Measurements from ENCODE around the gene AP2A1.
A peak's percentile ranks its signal among the peaks of the same experiment; 100 is the strongest.

The AP2A1 gene

DNA sequence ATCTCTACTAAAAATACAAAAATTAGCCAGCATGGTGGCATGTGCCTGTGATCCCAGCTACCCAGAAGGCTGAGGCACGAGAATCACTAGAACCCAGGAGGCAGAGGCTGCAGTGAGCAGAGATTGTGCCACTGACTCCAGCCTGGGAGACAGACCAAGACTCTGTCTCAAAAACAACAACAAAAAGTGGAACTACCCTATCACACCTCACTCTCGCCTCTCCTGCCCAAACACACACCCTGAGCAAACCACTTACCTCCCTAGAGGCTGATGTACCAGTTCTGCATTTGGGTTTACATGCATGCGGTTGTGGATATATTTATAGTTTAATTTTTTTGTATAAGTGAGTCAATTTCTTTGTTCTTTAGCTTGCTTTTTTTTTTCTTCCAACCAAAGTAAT is 76.5 kb downstream of the AP2A1 start:
- DNase-seq = no peak

DNA sequence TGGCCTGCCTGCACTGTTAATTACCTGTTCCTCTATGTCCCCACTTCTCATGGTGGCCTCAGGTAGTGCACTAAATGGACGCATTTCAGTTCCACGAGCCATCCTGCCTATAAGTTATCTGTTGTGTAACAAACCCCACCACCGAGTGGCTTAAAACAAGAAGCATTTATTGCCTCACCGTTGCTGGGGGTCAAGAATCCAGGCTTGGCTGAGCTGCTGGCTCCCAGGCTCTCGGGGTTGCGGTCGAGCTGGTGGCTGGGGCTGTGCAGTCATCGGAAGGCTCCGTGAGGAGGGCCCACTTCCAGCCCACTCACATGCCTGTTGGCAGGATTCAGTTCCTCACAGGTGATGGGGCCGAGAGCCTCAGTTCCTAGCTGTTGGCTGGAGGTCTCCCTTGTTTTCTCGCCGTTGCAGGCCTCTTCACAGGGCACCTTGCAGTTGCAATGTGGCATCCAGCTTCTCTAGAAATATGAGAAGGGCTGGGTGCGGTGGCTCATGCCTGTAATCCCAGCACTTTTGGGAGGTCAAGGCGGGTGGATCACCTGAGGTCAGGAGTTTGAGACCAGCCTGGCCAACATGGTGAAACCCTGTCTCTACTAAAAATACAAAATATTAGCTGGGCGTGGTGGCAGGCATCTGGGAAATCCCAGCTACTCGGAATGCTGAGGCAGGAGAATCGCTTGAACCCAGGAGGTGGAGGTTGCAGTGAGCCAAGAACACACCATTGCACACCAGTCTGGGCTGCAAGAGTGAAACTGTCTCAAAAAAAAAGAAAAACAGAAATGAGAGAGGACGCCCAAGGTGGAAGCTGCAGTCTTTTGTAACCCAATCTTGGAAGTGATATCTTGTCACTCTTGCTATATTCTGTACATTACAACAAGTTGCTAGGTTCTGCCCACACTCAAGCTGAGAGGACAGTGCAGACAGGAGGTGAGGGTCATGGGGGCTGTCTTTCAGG is 77.6 kb downstream of the AP2A1 start:
- DNase-seq = no peak

DNA sequence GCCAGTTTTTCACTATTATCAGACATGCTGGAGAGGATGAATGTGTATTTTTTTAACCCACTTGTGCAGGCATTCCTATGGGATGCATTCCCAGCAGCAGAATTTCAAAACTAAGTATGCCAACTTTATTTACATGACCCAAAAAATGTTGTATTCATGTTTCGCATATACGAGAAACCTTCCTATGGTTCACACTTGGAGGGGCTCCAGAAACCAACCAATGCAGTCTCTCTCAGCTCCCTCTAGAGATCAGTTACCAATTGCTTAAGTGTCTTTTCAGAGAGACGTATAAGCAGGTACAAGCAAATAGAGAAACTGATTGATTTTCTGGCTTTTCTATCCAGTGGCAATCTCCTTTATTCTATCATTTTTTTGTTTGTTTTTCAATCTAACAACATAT is 78.6 kb downstream of the AP2A1 start:
- DNase-seq = no peak

DNA sequence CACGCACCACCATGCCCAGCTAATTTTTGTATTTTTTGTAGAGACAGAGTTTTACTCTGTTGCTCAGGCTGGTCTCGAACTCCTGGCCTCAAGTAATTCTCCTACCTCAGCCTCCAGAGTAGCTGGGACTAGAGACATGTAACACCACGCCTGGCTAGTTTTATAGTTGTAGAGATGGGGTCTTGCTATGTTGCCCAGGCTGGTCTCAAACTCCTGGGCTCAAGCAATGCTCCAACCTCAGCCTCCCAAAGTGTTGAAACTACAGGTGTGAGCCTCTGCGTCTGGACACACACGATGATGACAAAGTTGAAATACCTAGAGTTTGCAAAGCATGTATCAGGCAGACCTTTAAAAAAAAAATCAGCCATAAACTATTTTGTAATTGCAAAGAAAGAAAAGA is 79.6 kb downstream of the AP2A1 start:
- no peak for DNase-seq

DNA sequence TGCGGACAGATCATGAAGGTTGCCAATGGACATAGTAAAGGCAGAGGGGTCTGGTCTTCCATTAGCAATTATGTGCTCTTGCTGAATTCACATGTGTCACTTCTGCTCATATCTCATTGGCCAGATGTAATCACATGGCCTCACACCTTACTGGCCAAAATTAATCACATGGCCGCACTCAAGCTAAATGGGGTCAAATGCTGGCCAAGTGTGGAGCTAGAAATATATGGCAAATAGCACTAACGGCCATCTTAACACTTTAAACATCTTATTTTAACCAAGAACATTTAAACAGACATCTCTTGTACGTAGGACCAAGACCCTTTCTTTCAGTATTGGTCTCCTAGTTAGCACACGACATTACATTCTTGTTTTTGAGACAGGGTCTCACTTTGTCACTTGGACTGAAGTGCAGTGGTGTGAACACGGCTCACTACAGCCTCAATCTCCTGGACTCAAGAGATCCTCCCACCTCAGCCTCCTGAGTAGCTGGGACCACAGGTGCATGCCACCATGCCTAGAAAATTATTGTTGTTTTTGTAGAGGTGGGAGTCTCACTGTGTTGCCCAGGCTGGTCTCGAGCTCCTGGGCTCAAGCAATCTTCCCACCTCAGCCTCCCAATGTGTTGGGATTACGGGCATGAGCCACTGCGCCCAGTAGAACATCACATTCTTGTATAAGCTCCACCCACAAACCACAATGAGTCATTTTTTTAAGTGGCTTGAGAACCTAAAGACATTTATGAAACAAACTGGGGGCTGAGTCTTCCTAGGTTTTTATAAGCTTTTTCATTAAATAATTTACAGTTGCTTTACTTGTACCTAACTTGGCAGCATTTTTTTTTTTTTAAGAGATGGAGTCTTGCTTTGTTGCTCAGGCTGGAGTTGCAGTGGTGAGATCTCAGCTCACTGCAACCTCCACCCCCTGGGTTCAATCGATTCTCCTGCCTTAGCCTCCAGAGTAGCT is 81.2 kb downstream of the AP2A1 start:
- peak; percentile 68 for DNase-seq

DNA sequence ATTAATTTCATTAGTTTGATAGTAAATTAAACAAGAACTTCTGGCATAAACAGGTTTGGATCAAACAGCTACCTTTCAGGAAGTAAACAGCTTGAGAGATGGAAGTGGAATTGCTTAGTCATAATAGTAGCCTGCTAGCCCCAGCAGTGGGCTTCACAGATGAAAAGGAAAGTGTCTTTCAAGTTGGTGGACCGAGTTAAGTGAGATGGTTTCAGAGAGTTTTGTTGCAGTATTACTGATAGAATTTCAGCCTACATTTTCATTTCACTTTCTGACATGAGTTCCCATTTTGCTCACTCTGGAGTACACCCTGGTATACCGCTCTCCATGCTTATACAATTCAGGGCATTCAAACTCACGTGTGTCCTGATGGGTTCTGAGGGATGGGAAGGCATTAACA is 82.1 kb downstream of the AP2A1 start:
- no peak for DNase-seq

DNA sequence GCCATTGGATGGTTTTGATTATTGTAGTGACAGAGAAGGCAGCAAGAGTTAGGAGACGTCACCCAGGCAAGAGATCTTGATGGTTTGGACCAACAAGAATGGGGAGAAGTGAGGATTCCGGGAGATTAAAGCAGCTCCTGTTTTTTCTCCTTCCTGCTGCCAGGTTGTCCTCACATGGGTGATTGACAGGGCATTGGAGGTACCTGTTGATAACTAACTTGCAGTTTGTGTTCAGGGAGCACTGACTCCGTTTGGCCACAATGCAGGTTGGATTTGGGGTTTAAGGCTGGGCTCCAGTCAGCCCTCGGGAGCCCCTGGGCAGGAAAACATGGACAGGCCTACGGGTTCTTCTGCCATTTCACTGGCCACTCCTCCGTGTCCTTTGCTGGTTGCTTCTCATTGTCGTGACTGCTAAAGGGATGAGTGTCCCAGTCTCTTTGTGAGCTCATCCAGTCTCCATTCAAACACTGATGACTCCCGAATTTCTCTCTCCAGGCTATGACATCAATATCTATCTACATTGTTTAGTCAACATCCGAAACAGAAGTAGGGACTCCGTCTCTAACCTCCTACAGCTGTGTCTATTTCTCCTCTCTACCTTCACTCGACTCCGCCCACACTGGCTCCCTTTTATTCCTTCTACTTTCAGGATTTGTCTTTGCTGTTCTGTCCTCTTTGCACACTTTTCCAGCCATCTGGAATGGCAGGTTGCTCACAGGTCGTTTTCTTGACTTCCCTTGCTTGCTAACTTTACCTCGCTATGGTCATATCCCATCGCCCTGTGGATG is 82.8 kb downstream of the AP2A1 start:
- no peak for DNase-seq

DNA sequence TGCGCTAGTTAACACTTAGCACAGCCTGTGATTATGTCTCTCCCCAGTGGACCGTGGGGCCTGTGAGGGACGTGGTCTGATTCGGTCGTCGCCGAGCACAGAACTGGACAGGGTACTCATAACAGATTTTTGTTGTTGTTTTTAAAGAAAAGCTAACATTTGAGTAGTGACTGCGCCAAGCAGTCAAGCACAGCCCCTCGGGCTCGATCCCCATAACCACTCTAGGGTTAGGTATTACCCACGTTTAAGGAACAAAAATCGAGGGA is 83.4 kb downstream of the AP2A1 start:
- DNase-seq = no peak

DNA sequence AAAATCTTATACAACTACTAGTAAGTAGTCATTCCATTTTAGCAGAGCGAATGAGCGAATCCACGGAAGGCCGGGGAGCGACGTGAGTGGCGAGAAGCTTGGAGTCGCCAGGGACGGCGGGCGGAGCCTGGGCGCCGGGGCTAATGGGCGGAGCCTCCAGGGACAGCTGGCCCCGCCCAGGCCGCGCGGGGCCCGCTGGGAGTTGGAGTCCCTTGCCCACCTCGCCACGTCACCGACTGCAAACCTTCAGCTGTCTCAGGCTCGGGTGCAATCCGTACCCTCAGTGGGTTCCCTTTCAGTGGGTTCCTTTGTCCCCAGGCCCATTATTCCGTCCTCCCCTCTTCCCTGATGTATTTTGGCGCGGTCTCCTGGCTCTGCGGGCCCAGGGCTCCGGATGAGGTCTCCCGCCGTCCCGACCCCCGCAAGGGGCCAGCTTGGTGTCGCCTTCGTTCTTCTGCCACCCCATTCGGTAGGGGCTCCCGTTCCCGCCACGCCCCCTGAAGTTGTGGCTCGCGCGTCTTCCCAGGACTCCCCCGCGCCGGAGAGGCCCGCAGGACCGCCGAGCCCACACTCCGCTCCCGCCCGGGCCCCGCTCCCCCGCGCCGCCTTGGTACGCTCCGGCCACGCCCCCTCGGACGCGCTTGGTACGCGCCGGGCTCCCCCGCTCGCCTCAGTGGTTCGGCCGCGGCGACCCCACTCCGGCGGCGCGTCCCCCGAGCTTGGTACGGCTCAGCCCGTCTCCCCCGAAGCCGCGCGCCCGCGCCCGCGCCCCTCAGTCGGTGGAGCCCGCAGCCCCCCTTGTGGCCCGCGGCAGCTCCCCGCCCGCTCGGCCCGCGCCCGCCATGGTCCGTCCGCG is 83.9 kb downstream of the AP2A1 start, which contains the start of gene PTOV1:
Gene PTOV1, plus strand, starts transcription at position 673 of the 856 bp plus-strand sequence.
- peak; percentile 58 for DNase-seq

DNA sequence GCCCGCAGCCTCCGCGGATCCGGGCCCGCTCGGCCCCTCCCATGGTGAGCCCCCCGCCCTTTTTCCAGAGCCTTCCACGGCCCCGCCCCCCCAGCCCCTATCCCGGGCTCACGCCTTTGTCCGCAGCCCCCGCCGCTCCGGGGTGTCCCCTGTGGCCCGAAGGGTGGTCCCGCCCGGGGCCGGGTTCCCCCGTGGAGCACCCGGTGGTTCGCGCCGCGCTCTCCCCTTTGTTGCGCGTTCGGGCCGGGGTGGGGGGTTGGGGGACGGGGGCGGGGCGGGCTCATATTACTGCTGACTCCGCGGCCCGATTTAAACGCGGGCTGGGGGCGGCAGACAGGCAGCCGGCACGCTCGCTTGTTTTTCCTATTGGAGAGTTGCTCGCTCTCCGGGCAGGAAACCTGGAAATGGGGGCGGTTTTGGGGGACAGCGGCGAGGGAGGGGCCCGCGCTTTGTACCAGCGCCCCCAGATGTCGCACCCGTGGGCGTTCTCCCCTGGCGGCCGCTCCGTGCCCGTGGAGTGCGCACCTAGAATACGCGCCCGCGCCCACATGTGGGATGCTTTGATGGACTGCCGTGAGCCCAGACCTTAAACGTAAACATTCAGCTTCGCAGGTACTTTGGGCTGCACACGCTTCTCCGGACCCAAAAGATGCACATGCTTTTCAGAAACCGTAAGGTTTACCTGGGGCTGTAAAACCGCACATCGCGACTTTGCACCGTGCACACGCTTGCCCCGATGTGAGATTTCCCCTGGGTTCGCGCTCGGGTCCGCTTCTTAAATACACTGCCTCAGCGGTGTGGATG is 84.9 kb downstream of the AP2A1 start:
- DNase-seq = no peak

DNA sequence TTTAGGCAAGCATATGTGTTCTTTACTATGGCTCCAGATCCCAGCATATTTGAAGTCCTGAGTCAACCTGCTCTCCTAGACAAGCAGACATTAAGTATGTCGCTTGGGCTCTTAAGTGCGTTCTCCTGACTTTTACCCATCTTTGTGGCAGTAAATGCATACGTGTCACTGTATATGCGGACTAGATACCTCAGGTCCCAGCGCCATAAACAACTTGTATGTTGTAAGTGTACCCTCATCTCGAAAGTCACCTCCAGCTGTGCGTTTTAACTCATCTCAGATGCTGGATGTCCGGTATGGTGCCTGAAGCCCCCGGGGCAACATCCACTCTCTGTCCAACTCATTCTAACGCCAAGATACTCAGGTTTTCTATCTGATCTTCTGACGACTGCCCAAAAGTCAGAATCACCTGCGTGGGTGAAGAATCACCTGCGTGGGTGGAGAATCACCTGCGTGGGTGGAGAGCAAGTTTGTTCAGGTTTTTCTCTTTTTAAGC is 85.9 kb downstream of the AP2A1 start:
- no peak for DNase-seq

DNA sequence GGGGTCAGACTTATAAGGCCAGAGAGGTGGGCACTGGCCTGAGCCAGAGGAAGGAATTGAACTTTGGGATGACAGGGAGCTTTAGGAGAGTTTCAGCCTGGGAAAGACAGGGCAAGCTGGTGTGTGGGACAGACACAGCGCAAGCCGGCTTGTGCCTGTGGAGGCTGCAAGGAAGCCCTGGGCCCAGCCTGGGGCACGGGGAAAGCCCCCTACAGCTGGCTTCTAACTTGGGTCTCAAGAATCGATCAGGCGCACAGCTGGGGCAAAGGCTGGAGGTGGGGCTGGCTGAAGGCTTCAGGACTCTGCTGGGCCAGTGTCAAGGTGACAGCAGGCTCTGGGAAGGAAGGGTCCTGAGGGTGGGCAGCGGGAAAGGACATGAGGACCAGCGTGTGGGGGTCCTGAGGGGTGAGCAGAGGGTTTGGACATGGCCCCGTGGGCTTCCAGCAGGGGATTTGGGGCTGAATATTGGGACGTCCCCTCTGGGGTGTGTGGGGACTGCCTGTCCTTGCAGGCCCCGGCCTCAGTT is 87.1 kb downstream of the AP2A1 start:
- DNase-seq = no peak

DNA sequence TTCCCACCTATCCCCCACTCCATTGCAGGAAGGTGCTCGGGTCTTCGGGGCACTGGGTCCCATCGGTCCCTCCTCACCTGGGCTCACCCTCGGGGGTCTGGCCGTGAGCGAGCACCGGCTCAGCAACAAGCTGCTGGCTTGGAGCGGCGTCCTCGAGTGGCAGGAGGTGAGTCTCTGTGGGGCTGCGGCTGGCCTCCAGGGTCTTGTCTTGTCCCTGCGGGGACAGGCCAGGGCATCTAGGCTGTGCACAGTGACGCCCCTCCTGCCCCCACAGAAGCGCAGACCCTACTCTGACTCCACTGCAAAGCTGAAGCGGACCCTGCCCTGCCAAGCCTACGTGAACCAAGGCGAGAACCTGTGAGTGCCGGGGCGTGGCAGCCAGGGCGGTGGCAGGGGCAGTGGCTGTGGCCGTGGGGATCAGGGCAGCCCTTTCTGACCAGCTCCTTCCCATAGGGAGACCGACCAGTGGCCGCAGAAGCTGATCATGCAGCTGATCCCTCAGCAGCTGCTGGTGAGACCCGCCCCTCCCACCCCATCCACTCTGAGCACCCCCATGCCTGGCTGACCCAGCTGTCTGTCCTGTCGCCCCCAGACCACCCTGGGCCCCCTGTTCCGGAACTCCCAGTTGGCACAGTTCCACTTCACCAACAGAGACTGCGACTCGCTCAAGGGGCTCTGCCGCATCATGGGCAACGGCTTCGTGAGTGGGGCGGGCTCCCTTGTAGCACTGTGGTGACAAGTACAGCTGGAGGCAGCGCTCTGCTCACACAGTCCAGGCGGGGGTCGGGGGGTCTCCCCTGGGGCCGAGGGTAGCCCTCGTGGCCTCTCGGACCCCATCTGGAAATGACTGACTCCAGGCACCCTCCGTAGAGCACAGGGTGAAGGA is 87.8 kb downstream of the AP2A1 start:
- no peak for DNase-seq

DNA sequence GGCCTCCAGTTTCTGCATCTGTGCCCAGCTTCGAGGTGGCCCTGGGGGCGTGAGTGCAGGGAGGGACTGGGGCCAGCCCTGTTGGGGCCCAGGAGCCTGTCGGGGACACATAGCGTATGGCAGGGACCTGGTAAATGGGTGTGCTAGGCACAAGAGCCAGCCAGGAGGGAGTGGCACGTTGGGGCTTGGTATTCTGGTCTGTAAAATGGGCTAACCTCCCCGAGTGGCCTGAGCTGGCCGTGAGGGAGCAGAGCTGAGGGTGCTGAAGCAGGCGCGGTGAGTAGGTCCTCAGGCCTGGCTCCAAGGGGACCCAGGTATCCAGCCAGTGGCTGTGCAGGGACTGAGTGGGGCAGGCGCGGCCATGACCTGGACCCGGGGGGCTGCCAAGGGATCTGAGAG is 88.5 kb downstream of the AP2A1 start:
- no peak for DNase-seq

DNA sequence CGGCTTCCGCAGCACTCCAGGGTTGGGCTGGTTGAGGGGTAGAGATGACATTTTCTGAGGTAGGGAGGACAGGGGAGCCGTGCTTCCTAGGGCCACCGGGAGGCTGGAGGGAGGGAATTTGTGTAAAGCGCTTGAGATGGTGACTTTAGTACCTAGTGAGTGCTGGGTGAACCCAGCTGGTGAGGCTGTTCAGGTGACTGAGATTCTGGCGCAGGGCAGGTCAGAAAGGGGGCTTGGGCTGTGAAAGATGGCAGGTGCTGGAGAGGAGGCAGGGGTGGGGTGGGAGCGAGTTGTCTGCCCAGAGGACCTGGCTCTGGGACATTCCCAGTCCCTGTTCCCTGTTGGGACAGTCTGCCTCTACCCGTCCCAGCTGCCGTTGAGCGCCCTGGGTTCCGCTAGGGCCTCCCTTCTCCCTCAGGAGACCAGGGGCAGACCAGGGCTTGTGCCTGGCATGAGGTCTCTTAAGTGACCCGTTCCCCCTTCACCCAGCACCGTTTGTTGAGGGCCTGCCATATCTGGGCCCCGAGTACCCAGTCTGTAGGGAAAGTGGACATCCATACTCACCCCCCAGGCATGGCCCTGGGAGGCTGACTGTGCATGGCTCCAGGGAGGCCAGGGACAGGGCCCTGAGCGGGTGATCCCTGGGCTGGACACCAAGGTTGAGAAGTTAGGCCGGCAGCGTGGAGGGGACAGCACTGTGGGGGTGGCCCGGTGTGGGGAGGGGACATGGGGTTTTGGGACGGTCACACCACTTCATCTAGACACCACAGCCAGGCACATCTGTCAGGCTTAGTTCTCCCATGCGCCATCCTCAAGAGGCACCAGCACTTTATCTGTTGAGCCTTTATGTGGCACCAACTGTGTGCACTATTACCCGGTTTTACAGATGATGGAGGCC is 89.1 kb downstream of the AP2A1 start:
- DNase-seq = no peak

DNA sequence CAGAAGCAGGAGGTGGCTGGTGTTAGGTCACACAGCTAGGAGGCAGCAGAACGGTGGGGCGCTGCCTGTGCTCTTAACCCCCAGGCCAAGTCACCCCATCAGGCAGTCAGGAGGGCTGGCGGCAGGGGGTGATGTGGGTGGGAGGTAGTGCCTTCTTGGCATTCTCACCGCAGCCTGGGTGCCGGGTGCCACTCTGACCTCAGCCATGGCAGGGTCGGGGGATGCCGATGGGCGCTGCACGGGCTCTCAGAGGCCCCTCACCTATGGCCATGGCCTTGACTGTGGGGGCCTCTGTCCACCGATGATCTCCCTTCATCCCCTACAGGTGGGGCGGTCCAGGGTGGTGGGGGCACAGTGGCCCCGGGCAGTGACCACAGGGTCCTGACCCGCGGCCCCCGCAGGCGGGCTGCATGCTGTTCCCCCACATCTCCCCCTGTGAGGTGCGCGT is 89.8 kb downstream of the AP2A1 start:
- no peak for DNase-seq

Measured in kidney glomerular epithelial cell (primary cell).